HCT116 (cell line): ENCODE data around the gene RBMX. TPM values are rescaled to one million over a fixed set of nuclear protein-coding genes. Genes with fewer than 3 reads are reported as not detected.

Experiments used
- ATAC-seq: fragments of 200-7000 bp; cut with Tn5 transposase; 2 replicates; pipeline ENCODE4 v1.9.1; 2020; ENCODE audit warnings: mild to moderate bottlenecking, moderate library complexity
- BruUV-seq: library from RNA; stranded (reverse); fragments of 400-500 nt; replicated peaks from 2 replicates; lab custom pipeline; 2021; lab: Mats Ljungman, UMichigan
- CTCF ChIA-PET: fragments of 300-600 bp; sonication (Branson Sonifier 250); formaldehyde crosslinking; loops from one replicate; lab custom pipeline; 2021; ENCODE audit warnings: antibody characterized with exemption; lab: Charles Lee
- POLR2A ChIA-PET: fragments of 300-600, 350-600 bp; sonication (Branson Sonifier 250); formaldehyde crosslinking; loops from one replicate; lab custom pipeline; 2021; ENCODE audit warnings: antibody characterized with exemption; lab: Charles Lee
- RAD21 ChIA-PET, 2 experiments: fragments of 300-600 bp; sonication (Branson Sonifier 250); formaldehyde crosslinking; loops; one replicate each; lab custom pipeline; 2023; ENCODE audit warnings: low total read pairs in 2 of 2; ENCODE audit not compliant: uncharacterized antibody in 2 of 2, unreplicated experiment in 2 of 2, low non-redundant PET in 1 of 2; lab: Charles Lee
- DNase-seq: peaks from one replicate; pipeline ENCODE4 v3.0.0-alpha.2; 2010; ENCODE audit warnings: low read depth, low spot score
- H2AFZ ChIP-seq: fragments of 200-600 bp; shearing (Covaris generic), sonication (generic); 2 replicates; pipeline ENCODE4 v1.6.1; 2017; ENCODE audit warnings: low read depth, mixed run types, mixed read lengths, antibody characterized with exemption, low read length; ENCODE audit not compliant: poor library complexity, severe bottlenecking
- H3K27ac ChIP-seq: 2 replicates; pipeline ENCODE4 v1.5.1; 2012; ENCODE audit warnings: low read depth, low read length
- H3K27me3 ChIP-seq: fragments of 200-600 bp; sonication (generic); 2 replicates; pipeline ENCODE4 v1.6.1; 2016; ENCODE audit warnings: mixed run types, low read length, mixed read lengths; ENCODE audit not compliant: insufficient read depth
- H3K36me3 ChIP-seq, 2 experiments: fragments of 200-500 bp in 1 of 2; fragments of 200-600 bp in 1 of 2; sonication (Bioruptor generic) in 1 of 2; sonication (generic) in 1 of 2; 2 replicates each; pipeline versions ENCODE4 v1.5.1 to v1.6.1; 2014 to 2016; ENCODE audit warnings: low read length in 2 of 2, inconsistent platforms in 1 of 2, mixed read lengths in 1 of 2, mixed run types in 1 of 2; ENCODE audit not compliant: insufficient read depth in 2 of 2, control insufficient read depth in 1 of 2
- H3K4me1 ChIP-seq, 2 experiments: fragments of 200-600 bp in 1 of 2; sonication (generic) in 1 of 2; 2 replicates each; pipeline versions ENCODE4 v1.5.1 to v1.6.1; 2012 to 2017; ENCODE audit warnings: low read length in 2 of 2, inconsistent platforms in 1 of 2, mild to moderate bottlenecking in 1 of 2, mixed read lengths in 1 of 2, mixed run types in 1 of 2, moderate library complexity in 1 of 2; ENCODE audit not compliant: insufficient read depth in 2 of 2, control insufficient read depth in 1 of 2
- H3K4me2 ChIP-seq: fragments of 200-600 bp; sonication (generic); 2 replicates; pipeline ENCODE4 v1.6.1; 2017; ENCODE audit warnings: mixed run types, low read length, mixed read lengths
- H3K4me3 ChIP-seq, 2 experiments: fragments of 200-600 bp in 1 of 2; sonication (generic) in 1 of 2; replicated peaks in 1 of 2; 2 replicates each; pipeline ENCODE4 v1.5.1; 2011 to 2016; ENCODE audit warnings: low read length in 2 of 2, control low read depth in 1 of 2, low read depth in 1 of 2, mild to moderate bottlenecking in 1 of 2, mixed read lengths in 1 of 2, mixed run types in 1 of 2
- H3K79me2 ChIP-seq: fragments of 200-600 bp; sonication (generic); 2 replicates; pipeline ENCODE4 v1.6.1; 2017; ENCODE audit warnings: mild to moderate bottlenecking, mixed run types, low read length, moderate library complexity, mixed read lengths; ENCODE audit not compliant: insufficient read depth
- H3K9ac ChIP-seq: fragments of 200-600 bp; sonication (generic); 2 replicates; pipeline ENCODE4 v1.6.1; 2016; ENCODE audit warnings: low read length, mixed read lengths
- H3K9me2 ChIP-seq: fragments of 200-600 bp; sonication (generic), shearing (Covaris generic); 2 replicates; pipeline ENCODE4 v1.6.1; 2017; ENCODE audit warnings: mixed run types, mild to moderate bottlenecking, moderate library complexity; ENCODE audit not compliant: insufficient read depth
- H3K9me3 ChIP-seq, 2 experiments: fragments of 200-500 bp in 1 of 2; fragments of 200-600 bp in 1 of 2; sonication (Bioruptor generic) in 1 of 2; sonication (generic) in 1 of 2; 2 replicates each; pipeline ENCODE4 v1.6.1; 2014 to 2017; ENCODE audit warnings: low read length in 2 of 2, mixed read lengths in 2 of 2, inconsistent platforms in 1 of 2, low read depth in 1 of 2, mild to moderate bottlenecking in 1 of 2, mixed run types in 1 of 2, moderate library complexity in 1 of 2; ENCODE audit not compliant: control insufficient read depth in 1 of 2, insufficient read depth in 1 of 2
- H4K20me1 ChIP-seq: fragments of 200-600 bp; sonication (generic), shearing (Covaris generic); 2 replicates; pipeline ENCODE4 v1.6.1; 2017; ENCODE audit warnings: mixed run types, mild to moderate bottlenecking, moderate library complexity; ENCODE audit not compliant: insufficient read depth
- CBX3 ChIP-seq: IDR thresholded peaks from 2 replicates; pipeline ENCODE4 v1.6.1; 2012; ENCODE audit warnings: low read depth
- EGR1 ChIP-seq: IDR thresholded peaks from 2 replicates; pipeline ENCODE4 v1.6.1; 2012; ENCODE audit warnings: low read depth
- ELF1 ChIP-seq: IDR thresholded peaks from 2 replicates; pipeline ENCODE4 v1.6.1; 2012; ENCODE audit warnings: low read depth, borderline replicate concordance
- EZH2 ChIP-seq: fragments of 200-600 bp; sonication (generic); IDR thresholded peaks from 2 replicates; pipeline ENCODE4 v1.6.1; 2017; ENCODE audit warnings: antibody characterized with exemption, mixed run types
- EZH2phosphoT487 ChIP-seq: fragments of 200-600 bp; IDR thresholded peaks from 2 replicates; pipeline ENCODE4 v1.6.1; 2018; ENCODE audit warnings: antibody characterized with exemption, borderline replicate concordance
- JUND ChIP-seq: IDR thresholded peaks from 2 replicates; pipeline ENCODE4 v1.6.1; 2012
- POLR2A ChIP-seq: IDR thresholded peaks from 2 replicates; pipeline ENCODE4 v1.7.0; 2011; ENCODE audit warnings: borderline replicate concordance; ENCODE audit not compliant: insufficient read depth, insufficient read length; ENCODE audit errors: extremely low read depth
- POLR2AphosphoS5 ChIP-seq: IDR thresholded peaks from 2 replicates; pipeline ENCODE4 v1.6.1; 2011; ENCODE audit warnings: mild to moderate bottlenecking, low read depth, low read length, moderate library complexity
- SIN3A ChIP-seq: IDR thresholded peaks from 2 replicates; pipeline ENCODE4 v1.6.1; 2012; ENCODE audit warnings: low read depth
- TCF7L2 ChIP-seq: IDR thresholded peaks from 2 replicates; pipeline ENCODE4 v1.7.0; 2011; ENCODE audit warnings: borderline replicate concordance, inconsistent platforms; ENCODE audit not compliant: insufficient read depth, insufficient read length; ENCODE audit errors: extremely low read depth
- YY1 ChIP-seq: IDR thresholded peaks from 2 replicates; pipeline ENCODE4 v1.6.1; 2011; ENCODE audit warnings: low read length, low read depth, moderate library complexity, mild to moderate bottlenecking; ENCODE audit not compliant: insufficient replicate concordance; ENCODE audit errors: extremely low read depth
- ZNF274 ChIP-seq: fragments of 200-500 bp; sonication (Bioruptor generic); IDR thresholded peaks from 2 replicates; pipeline ENCODE4 v1.6.1; 2014; ENCODE audit warnings: mild to moderate bottlenecking, low read depth, low read length, inconsistent platforms
- intact Hi-C: fragments of 100-400 bp; cut with micrococcal nuclease; formaldehyde crosslinking; loops from 2 replicates; pipeline ENCODE4 v1.10.0; 2022
- total RNA-seq: library from RNA; stranded (reverse); gene quantifications from one replicate; pipeline ENCODE4 v1.2.1, GENCODE V29; 2021; ENCODE audit not compliant: unreplicated experiment
- TF ChIP-seq, protein P1 (sequence below): IDR thresholded peaks from 2 replicates; pipeline ENCODE4 v1.6.1; 2011; ENCODE audit warnings: mild to moderate bottlenecking, low read length, moderate library complexity; ENCODE audit not compliant: insufficient replicate concordance; ENCODE audit errors: extremely low read depth
- TF ChIP-seq, protein P2 (sequence below): IDR thresholded peaks from 2 replicates; pipeline ENCODE4 v1.6.1; 2012

Gene RBMX
- total RNA-seq, 1 experiment from 2014 or later = 267 TPM

- H3K4me3 ChIP-seq = peak overlapping the region; percentile 67 to 77
- intact Hi-C loops = no loop called here
- POLR2A ChIA-PET = interaction anchor here (0.8 to 1.3 kb wide), 7 partner anchors 8 to 141 kb away, joined by 3 to 12 read pairs (median 3); no protein-coding TSS in a partner anchor
- peak overlapping the region; percentile 97 for H3K9ac ChIP-seq
- H3K36me3 ChIP-seq = peaks cover 18 to 39% of the 10 kb centered on the region in 2 experiments
- peak overlapping the region; percentile 78 for H3K4me2 ChIP-seq
- no peaks in the 10 kb centered on the region for H3K9me2 ChIP-seq
- peaks cover 0 to 10% of the 10 kb centered on the region in 2 experiments; a peak in 1 of 4 replicates for H3K4me1 ChIP-seq
- peaks cover 55% of the 10 kb centered on the region for H3K79me2 ChIP-seq
- no peaks in the 10 kb centered on the region for H3K27me3 ChIP-seq
- no peak overlapping the region for H2AFZ ChIP-seq
- H3K27ac ChIP-seq = peak overlapping the region; percentile 70
- no peaks in the 10 kb centered on the region for H3K9me3 ChIP-seq
- ATAC-seq = peak; percentile 41
- RAD21 ChIA-PET = no interaction called here
- H4K20me1 ChIP-seq = peaks cover 4% of the 10 kb centered on the region; the same call in 1 of the 2 replicates
- no peak for DNase-seq
- CTCF ChIA-PET = no interaction called here
- TSS peak; percentile 63 for BruUV-seq
- no peak for TF ChIP-seq ELF1
- TF ChIP-seq YY1 = peak; percentile 38
Observed at GRCh38 chrX:136880003-136880451, 498 bp downstream of the RBMX start.

GRCh38 chrX:136879001-136879687, 1.4 kb downstream of the RBMX start:
- RAD21 ChIA-PET = no interaction called here
- intact Hi-C loops = no loop called here
- Histone ChIP-seq H3K79me2 (peaks cover 63% of the 10 kb centered on the region), H3K9me3 (no peaks in the 10 kb centered on the region), H3K27me3 (no peaks in the 10 kb centered on the region), H4K20me1 (peaks cover 7% of the 10 kb centered on the region; the same call in 1 of the 2 replicates), H3K9ac (peak overlapping the region; percentile 97), H3K36me3 (peaks cover 25 to 47% of the 10 kb centered on the region in 2 experiments), H3K4me2 (peak overlapping the region; percentile 78), H3K4me3 (peak overlapping the region; percentile 67 to 77), H3K27ac (peak overlapping the region; percentile 70), H2AFZ (no peak overlapping the region), H3K4me1 (peaks cover 0 to 10% of the 10 kb centered on the region in 2 experiments; a peak in 1 of 4 replicates), H3K9me2 (no peaks in the 10 kb centered on the region)
- POLR2A ChIA-PET = no interaction called here
- DNase-seq (no peak), ATAC-seq (no peak)
- no TSS peak for BruUV-seq
- TF ChIP-seq POLR2A = no peak
- TF ChIP-seq TCF7L2 = no peak
- TF ChIP-seq EZH2 = no peak
- no peak for TF ChIP-seq CBX3
- no peak for TF ChIP-seq POLR2AphosphoS5
- TF ChIP-seq ZNF274 = no peak
- no peak for TF ChIP-seq JUND
- no peak for TF ChIP-seq SIN3A
- TF ChIP-seq EGR1 = no peak
- no peak for TF ChIP-seq YY1
- TF ChIP-seq, protein P1, sequence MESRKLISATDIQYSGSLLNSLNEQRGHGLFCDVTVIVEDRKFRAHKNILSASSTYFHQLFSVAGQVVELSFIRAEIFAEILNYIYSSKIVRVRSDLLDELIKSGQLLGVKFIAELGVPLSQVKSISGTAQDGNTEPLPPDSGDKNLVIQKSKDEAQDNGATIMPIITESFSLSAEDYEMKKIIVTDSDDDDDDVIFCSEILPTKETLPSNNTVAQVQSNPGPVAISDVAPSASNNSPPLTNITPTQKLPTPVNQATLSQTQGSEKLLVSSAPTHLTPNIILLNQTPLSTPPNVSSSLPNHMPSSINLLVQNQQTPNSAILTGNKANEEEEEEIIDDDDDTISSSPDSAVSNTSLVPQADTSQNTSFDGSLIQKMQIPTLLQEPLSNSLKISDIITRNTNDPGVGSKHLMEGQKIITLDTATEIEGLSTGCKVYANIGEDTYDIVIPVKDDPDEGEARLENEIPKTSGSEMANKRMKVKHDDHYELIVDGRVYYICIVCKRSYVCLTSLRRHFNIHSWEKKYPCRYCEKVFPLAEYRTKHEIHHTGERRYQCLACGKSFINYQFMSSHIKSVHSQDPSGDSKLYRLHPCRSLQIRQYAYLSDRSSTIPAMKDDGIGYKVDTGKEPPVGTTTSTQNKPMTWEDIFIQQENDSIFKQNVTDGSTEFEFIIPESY = no peak
- TF ChIP-seq ELF1 = no peak
- TF ChIP-seq EZH2phosphoT487 = no peak
- TF ChIP-seq, protein P2, sequence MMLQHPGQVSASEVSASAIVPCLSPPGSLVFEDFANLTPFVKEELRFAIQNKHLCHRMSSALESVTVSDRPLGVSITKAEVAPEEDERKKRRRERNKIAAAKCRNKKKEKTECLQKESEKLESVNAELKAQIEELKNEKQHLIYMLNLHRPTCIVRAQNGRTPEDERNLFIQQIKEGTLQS = no peak
- CTCF ChIA-PET = no interaction called here
